Liver (tissue), 3 donors: Measurements from ENCODE around the gene EEF1G.

Experiments
- ATF3 ChIP-seq: IDR thresholded peaks from 2 replicates; pipeline ENCODE4 v1.6.1; 2016; ENCODE audit warnings: antibody characterized with exemption
- CTCF ChIP-seq: fragments of 150-350 bp; IDR thresholded peaks from 2 replicates; pipeline ENCODE4 v1.5.1; 2017; ENCODE audit warnings: improper control_type of control experiment, low read depth, low read length; ENCODE audit not compliant: missing input control
- EGR1 ChIP-seq, 2 donors: IDR thresholded peaks; 2 replicates each; pipeline ENCODE4 v1.6.1; 2016 to 2018; ENCODE audit warnings: antibody characterized with exemption in 2 of 2, low read depth in 2 of 2
- FOXA1 ChIP-seq: IDR thresholded peaks from 2 replicates; pipeline ENCODE4 v1.6.1; 2016; ENCODE audit warnings: antibody characterized with exemption
- GABPA ChIP-seq, 2 donors: IDR thresholded peaks in 1 of 2; conservative IDR thresholded peaks in 1 of 2; 2 replicates each; pipeline ENCODE4 v1.6.1; 2016; ENCODE audit warnings: antibody characterized with exemption in 2 of 2, mild to moderate bottlenecking in 1 of 2, moderate library complexity in 1 of 2
- JUND ChIP-seq, 2 donors: IDR thresholded peaks; 2 replicates each; pipeline ENCODE4 v1.6.1; 2016; ENCODE audit warnings: antibody characterized with exemption in 2 of 2
- MAX ChIP-seq: IDR thresholded peaks from 2 replicates; pipeline ENCODE4 v1.6.1; 2016; ENCODE audit warnings: antibody characterized with exemption
- RAD21 ChIP-seq, 2 donors: IDR thresholded peaks; 2 replicates each; pipeline ENCODE4 v1.6.1; 2016; ENCODE audit warnings: antibody characterized with exemption in 2 of 2, mild to moderate bottlenecking in 2 of 2
- REST ChIP-seq: IDR thresholded peaks from 2 replicates; pipeline ENCODE4 v1.6.1; 2016; ENCODE audit warnings: antibody characterized with exemption, mild to moderate bottlenecking
- RXRA ChIP-seq, 2 donors: IDR thresholded peaks; 2 replicates each; pipeline ENCODE4 v1.6.1; 2017 to 2018; ENCODE audit warnings: antibody characterized with exemption in 2 of 2, mild to moderate bottlenecking in 1 of 2
- SP1 ChIP-seq: IDR thresholded peaks from 2 replicates; pipeline ENCODE4 v1.6.1; 2018; ENCODE audit warnings: antibody characterized with exemption, mild to moderate bottlenecking
- TAF1 ChIP-seq: conservative IDR thresholded peaks from 2 replicates; pipeline ENCODE4 v1.6.1; 2016; ENCODE audit warnings: antibody characterized with exemption, mild to moderate bottlenecking
- YY1 ChIP-seq: IDR thresholded peaks from 2 replicates; pipeline ENCODE4 v1.6.1; 2016; ENCODE audit warnings: antibody characterized with exemption, mild to moderate bottlenecking
- TF ChIP-seq, protein P1 (sequence below): IDR thresholded peaks from 2 replicates; pipeline ENCODE4 v1.6.1; 2016; ENCODE audit warnings: antibody characterized with exemption
- donor health status: healthy.
- donor health status: healthy.

GRCh38 chr11:62567018-62567633 lies 6.6 kb downstream of the EEF1G start:
- no peak for TF ChIP-seq RAD21 (IDR thresholded peaks at IDR 0.05)
- TF ChIP-seq CTCF = no peak
- no peak for TF ChIP-seq JUND (IDR thresholded peaks at IDR 0.05)
- no peak for TF ChIP-seq REST
- TF ChIP-seq YY1 = no peak
- no peak for TF ChIP-seq MAX
- TF ChIP-seq GABPA (IDR thresholded peaks at IDR 0.05 in 1 of 2, conservative IDR thresholded peaks at IDR 0.05 in 1 of 2) = no peak
- no peak for TF ChIP-seq ATF3
- TF ChIP-seq EGR1 (IDR thresholded peaks at IDR 0.05; ENCODE audit: low read depth in 2 of 2) = no peak
- TF ChIP-seq SP1 = no peak
- TF ChIP-seq TAF1 = no peak
- TF ChIP-seq, protein P1, sequence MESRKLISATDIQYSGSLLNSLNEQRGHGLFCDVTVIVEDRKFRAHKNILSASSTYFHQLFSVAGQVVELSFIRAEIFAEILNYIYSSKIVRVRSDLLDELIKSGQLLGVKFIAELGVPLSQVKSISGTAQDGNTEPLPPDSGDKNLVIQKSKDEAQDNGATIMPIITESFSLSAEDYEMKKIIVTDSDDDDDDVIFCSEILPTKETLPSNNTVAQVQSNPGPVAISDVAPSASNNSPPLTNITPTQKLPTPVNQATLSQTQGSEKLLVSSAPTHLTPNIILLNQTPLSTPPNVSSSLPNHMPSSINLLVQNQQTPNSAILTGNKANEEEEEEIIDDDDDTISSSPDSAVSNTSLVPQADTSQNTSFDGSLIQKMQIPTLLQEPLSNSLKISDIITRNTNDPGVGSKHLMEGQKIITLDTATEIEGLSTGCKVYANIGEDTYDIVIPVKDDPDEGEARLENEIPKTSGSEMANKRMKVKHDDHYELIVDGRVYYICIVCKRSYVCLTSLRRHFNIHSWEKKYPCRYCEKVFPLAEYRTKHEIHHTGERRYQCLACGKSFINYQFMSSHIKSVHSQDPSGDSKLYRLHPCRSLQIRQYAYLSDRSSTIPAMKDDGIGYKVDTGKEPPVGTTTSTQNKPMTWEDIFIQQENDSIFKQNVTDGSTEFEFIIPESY = no peak
- no peak for TF ChIP-seq RXRA (IDR thresholded peaks at IDR 0.05)
- no peak for TF ChIP-seq FOXA1
